ENCODE measurements around the gene USF1.
"Not testable (repeated sequence)": the region's sequence is repeated elsewhere in the genome, so short reads cannot be mapped to it uniquely, and the experiment has no call there.

USF1 gene

DNA sequence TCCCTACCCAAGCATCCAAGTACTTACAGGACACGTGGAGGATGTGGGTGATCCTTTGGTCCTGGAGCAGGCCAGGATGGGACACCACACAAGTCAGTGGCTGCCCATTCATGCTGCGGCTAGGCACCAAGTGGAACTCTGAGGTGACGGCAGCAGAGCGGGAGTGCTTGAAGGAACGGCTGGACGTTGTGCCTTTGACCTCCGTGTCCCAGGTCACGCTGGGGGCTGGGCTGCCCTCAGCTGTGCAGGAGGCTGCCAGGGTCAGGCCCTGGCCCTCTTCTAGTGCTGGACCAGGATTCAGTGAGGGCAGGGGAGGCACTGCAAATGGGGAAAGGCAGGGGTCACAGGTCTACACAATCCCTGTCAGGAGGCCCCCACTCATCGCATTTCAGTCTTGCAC is 31.6 kb upstream of the USF1 start:
- no peak for DNase-seq

DNA sequence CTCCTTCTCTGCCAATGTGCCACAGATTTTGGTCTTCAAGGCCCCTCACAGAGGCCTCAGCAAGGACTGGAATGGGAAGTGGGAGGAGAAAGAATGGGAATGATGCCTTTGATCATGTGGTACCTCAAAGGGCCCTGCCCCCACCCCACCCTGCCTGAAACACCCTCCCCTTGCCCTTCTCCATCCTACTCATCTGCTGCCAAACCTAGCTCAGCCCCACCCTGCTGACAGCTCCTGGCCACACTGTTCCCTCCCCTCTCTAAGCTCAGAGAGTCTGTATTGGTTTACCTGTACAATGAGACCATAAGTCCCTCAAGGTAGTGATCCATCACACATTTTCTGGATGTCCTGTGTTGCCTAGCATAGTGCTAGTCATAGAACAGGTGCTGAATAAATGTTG is 30.6 kb upstream of the USF1 start:
- DNase-seq: no peak

DNA sequence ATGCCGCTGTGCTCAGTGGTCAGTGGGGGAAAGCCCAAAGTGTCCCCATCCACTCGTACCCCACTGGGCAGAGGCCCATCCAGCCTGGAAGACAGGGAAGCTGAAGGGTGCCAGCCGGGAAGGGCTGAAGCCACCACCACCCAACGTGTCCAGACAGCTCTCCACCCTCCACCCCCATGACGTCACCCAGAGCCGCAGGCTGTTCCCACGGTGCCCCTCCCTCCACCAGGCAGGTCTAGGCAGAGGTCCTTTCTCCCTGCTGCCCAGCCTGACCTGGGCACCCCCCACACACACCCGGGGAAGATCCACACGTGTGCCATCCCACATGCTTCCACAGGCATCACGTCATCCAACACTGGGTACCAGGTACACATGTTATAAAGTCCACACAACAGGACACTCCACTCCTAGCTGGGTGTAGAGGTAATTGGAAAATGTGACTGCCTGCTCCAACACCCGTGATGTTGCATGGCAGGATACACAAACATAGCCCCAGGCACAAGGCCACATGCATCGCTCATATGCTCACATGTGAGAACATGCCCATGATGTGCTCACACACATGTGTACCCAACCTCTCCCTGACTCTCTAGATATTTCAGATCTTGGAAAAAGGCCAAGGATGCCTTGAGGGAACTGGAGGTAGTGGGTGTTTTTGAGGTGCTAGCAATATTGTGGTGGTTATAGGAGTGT is 29.0 kb upstream of the USF1 start:
- DNase-seq: peak in 2 of 3 experiments; percentile 40 to 52

DNA sequence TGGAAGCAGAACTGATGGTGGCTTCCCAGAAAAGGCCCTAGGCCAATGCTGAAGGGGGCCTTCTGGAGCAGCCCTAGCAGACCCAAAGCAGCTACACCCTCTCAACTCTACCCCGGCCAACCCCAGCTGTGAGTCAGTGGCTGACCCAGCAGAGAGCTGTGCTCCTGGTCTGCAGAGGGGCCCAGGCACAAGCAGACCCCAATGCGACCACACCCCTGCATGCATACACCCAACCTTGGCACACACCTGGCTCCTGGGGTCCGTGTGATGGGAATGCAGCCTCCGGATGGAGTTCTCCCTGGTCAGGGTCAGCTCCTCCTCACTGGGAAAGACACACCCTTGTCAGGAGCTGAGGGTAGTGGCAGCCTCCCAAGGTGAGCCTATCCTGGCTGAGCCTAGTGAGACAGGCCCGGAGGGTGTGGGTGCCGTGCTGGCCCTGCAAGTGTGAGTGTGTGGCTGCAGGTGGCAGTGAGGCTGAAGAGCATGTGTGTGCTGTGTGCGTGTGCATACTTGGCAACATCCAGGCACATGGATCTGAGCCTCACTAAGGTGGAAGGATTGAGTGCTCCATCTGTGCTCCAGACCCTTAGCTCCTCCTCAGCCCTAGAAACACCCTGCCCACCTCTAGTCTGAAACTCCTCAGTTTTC is 27.8 kb upstream of the USF1 start:
- no peak for DNase-seq

DNA sequence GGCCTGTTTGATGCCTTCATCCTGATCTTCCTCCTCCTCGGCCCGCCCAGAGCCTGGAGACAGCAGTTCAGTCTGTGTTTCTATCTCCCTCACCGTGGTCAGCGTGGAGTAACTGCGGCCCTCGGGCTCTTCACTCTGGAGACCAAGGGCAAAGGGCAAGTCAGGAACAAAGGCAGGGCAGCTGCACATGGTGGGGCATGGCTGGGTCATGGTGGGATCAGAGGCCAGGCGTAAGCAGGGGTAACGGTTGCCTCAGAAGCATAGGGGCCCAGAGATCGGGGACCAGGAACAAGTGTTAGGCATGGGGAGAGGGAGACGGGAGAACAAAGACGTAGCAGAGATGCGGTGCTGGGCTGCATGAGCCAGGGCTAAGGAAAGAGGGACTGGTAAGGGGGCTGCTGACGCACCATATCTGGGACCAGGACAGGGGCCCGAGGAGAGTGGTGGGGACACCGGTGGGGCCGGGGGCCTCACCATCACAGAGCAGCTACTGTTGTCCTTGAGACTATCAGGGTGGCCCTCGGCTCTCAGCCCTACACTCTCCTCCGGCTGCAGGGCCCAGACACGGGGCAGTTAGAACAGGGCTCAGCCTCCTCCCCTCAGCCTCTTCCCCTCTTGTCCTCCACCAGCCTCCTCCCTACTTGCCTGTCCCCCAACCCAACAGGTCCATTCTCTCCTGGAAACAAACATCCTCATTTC is 27.1 kb upstream of the USF1 start:
- DNase-seq: no peak

DNA sequence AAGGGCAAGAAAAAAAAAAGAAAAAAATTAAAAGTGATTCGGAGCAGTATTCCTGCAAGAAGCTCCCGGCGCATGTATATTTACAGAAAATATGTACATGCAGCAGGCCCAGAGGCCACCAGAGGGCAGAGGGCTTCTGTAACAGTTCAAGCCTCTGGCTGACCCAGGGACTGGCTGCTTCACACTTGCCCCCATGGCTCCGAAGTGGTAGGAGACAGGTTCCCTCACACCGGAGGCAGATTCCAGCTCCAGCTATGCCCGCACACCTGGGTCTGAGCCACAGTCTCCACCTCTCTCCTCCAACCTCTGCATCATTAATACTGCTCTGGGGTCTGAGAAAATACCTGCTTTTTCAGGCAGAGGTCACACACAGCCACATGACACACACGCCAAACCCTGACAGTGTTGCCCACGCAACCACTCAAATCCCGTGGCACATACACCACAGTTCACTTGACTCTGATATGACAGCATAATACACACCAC is 26.2 kb upstream of the USF1 start:
- DNase-seq: peak in 2 of 3 experiments; percentile 4 to 45

DNA sequence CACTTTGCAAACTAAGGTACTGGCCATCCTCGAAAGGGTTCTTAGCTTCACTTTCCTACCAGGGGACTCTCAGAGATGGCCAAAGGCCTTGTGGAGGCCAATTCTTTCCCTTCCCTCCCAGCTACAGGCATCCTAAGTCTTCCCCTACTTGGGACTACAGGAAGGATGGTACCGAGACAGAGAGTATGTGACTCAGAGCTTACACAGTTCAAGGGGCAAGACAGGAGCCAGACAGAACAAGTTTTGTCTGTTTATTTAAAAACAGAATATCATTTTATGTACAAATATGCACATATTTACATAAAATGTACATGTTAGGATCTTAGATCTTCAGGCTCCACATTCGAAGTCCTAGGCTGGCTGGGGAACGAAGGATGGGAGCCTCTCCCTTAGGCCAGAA is 25.0 kb upstream of the USF1 start:
- DNase-seq: no peak

DNA sequence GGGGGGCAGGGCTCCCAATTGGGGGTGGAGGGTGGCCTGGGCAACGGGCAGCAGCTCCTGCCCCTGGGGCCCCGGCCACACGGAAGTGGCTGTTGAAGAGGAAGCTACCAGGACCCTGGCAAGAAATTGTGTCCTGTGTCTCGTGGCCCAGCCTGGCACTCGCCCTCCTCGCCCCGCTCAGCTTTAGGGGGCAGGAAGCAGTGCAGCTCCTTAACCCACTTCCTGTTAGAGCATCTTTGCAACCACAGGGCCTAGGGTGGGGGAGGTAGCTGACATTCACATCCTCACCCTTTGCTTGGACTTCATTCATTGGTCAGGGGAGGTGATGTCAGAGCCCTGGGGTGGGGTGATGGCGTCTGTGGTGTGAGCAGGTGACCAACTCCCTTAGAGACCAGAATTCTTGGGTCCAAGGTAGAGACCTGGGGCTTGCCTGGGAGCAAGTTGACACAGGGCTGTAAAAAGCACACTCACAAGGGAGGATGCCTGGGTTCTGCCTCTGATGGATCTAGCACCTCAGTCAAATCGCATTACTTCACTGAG is 24.0 kb upstream of the USF1 start, which contains the start of gene ARHGAP30:
Gene ARHGAP30 (minus strand): TSS at position 161 of the 540 bp plus-strand sequence. CDS start 267 bp downstream, outside the sequence.
- DNase-seq: no peak

DNA sequence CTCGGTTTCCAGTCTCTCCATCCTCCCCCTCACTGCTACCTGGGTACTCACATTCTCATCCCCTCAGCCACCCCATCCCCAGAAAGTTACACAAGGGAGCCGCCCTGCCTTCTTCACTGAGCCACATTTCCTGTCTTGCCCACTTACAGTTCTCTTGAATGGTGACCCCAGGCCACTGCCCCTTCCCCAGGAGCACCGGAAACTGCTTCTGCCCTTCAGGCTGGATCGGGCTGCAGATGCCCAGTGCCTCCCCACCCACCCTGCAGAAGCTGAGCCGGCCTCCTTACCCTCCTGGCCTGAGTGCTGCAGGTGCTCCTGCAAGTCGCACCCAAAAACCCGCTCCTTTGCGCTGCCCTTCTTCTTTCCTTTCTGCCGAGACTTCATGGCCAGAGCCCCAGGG is 23.5 kb upstream of the USF1 start:
- DNase-seq: no peak

DNA sequence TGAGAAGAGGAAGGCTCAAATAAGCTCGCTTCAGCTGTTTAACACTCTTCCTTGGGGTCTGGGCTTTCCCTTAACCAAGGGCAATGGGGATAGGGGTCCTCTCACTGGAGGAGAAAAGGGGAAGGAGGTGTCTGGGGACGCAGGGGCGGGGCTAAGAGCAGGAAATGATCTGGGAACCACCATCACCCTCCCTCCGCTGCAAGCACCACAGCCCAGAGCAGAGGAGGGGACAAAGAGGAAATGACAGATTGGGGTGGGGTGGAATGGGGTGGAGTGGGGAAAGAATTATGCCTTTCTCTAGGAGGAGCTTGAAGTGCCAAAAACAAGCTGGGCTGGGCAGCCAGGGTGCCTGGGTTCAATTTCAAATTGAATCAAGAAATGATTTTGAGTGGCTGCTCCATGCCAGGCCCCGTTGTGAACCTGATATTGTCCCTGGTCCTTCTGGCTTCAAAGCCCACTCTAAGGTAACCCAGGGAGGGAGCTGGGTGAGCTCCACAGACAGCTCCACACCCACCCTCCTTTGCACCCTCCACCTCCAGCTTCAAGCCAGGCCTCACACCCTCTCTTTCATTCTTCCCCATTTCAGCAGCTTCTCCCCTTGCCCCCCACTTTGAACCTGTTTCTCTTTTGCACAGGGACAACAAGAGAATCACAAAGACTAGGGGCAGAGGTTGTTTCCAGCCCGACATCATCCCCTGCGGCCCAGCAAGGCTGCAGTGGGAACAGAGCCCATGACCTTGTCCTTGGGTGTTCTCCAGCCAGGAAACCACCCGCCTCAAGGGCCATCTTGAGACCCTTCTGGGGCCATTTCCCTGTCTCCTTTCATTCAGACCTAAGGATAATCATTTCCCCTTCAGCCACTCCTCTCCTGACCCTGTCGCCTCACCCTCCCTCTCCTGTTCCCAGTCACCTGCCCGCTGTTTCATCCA is 22.8 kb upstream of the USF1 start:
- DNase-seq: no peak

DNA sequence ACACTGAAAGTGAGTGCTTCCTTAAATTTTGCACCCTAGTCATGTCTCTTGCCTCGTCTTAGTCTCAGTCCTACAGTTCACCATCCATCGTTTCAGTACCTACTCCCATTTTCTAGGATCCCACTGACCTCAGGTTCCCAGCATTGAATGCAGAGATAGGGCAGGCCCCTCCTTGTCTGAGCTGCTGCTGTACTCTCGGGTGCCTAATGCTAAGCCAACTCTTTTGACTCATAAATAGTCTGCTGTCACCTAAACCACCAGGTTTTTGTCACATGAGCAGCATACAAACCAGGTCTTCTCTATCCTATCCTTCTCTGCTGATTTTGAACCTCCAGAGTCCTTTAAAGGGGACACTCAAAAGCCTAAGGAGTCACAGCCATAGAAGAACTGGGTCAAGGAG is 20.9 kb upstream of the USF1 start:
- DNase-seq: no peak

DNA sequence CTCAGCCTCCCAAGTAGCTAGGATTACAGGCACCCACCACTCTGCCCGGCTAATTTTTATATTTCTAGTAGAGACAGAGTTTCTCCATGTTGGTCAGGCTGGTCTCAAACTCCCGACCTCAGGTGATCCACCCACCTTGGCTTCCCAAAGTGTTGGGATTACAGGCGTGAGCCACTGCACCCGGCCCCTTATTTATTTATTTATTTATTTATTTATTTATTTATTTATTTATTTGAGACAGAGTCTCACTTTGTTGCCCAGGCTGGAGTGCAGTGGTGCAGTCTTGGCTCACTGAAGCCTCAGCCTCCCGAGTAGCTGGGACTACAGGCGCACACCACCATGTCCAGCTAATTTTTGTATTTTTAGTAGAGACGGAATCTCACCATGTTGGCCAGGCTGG is 19.9 kb upstream of the USF1 start:
- DNase-seq: not testable (repeated sequence)

DNA sequence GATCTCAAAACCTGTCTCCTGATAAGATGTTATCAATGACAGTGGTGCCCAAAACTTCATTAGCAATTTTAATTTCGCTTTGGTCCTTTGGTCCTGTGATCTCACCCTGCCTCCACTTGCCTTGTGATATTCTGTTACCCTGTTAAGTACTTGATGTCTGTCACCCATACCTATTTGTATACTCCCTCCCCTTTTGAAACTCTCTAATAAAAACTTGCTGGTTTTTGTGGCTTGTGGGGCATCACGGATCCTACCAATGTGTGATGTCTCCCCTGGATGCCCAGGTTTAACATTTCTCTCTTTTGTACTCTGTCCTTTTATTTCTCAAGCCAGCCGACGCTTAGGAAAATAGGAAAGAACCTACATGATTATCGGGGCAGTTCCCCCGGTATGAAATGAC is 18.2 kb upstream of the USF1 start:
- DNase-seq: not testable (repeated sequence)

DNA sequence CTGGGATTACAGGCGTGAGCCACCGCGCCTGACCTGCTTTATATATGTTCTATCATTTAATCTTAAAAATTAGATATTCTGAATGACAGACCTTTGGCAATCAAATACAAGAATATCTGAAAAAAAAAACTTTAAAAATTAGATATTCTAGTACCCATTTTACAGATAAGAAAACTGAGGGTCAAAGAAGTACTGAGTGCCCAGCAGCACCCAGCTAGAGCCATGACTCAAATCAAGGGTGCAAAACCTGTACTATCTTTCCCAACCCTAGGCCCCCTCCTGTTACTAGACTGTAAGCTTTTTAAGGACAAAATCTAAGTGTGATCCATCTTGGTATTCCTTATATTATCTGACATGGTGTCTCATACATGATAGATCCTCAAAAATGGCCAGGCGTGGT is 15.6 kb upstream of the USF1 start:
- DNase-seq: no peak

DNA sequence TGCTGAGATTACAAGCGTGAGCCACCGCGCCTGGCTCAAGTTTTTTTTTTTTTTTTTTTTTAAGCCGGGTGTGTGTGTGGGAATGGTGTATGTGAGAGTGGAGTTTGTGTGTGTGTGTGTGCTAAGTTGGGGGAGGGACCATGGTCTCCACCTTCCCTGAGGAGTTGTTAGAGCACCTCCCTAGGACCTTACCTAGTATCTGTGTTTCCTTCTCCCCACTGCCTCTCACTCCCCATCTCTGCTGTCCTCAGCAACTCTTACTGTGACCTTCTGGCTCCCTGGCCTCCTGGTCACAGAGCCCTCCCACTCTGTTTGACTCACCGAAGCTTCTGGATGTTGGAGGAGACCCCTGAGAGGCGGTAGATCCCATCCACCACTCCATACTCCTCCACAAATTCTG is 13.5 kb upstream of the USF1 start:
- DNase-seq: no peak

DNA sequence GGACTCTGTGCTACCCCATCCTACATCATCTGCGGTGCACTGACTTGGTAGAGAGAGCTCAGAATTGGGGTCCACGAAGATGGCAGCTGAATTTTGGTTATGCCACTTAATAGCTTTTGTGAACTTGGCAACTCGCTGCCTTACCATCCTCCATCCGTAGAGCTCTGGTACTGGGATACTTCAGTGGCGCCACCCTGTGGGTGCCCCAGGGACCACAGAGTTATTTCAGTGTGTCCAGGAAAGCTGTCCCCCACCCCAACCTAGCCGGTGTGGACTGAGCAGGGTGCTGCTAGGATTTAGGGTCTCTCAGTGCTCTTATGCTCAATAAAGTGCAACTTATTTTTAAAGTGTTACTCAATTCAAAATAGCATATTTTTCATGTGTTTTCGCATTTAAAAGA is 9.0 kb upstream of the USF1 start:
- no peak for DNase-seq

DNA sequence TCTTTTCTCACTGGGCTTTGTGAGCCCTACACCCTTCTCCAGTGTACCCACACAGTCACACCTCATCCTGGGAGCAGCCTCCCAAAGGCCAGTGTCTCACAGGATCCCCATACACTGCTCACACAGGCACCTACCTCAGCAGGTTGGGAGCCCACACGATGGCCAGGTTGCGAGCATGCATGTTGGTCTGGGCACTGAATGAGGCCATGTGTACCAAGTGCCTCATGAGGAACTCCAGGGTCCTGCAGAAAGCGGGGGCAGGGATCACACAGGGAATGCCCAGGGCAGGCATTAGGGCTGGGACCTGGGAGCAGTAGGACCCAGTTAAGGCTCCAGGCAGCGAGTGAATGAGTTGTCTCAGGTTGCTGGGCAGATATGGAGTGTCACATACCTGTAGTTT is 8.5 kb upstream of the USF1 start:
- DNase-seq: no peak

DNA sequence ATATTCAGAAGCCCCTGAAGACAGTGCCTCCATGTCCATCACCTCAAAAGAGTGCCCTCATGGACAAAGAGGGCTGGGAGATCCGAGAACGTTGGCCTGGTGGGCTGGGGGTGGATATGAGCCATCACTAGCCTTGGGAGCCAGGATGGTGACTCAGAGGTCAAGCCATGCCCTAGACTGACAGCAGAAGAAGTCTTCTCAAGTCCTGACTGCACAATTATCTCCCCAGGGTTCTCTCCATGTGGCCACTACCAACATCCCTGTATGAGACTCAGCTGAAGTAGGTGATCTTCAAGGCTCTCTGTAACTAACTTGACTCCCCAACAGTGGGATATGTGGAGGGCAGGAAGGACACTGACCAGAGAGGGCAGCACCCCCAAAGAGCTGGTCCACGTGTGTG is 7.1 kb upstream of the USF1 start:
- DNase-seq: no peak

DNA sequence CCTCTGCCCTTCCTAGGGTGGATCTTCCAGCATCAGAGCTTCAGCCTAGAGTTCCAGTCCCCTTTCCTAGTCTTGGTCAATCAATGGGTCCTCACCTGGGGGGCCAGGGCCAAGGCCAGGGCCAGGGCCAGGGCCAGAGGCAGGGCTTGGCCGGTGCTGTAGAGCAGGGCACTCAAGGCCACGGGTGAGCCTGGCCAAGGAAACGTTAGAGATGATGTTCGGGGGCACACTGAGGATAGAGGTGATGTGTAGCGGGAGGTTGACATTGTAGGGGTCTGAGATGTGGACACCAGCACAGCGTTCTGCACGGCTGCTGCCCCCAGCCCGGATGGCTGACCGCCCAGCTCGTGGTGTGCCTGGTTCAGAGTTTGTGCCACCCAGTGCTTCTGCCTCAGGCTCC is 5.4 kb upstream of the USF1 start:
- no peak for DNase-seq

DNA sequence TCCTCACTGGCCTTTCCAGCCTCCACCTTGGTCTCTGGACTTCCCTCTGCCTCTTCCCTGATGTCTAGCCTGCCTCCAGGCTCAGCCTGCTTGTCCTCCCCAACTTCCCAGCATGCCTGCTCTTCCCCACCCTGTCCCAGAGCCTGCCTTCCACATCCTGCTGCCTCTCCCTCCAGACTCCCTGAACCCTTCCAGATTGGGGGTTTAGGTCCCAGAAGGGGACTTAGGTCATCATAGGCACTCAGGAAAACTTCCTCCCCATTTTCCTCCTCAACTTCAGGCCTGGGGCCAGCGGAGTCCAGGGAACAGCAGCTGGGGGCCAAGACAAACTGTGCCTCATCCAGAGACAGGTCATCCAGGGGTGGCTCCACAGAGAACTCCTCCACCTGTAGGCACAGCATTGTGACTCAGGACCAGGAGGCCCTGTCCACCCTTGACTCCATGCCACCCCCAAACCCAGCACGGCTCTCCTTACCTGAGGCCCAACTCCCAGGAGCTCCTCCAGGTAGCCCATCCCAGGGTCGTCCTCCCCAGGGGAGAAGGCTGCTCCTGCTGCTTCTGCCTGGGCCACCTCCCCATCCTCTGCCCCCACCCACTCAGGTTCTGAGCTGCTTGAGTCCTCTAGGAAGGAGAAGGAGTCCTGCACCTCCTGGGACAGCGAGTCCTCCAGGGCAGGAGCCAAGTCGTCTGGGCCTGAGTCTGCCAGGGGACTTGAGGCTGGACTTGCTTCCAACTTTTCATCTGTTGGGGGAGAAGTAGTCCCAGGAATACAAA is 3.4 kb upstream of the USF1 start:
- no peak for DNase-seq
